HepG2 (cell line): ENCODE measurements around the gene KIF6. TPM values are rescaled to one million over a fixed set of nuclear protein-coding genes. Genes with fewer than 3 reads are reported as not detected.

Source experiments
- ATAC-seq: fragments of 200-7000 bp; cut with Tn5 transposase; 3 replicates; pipeline ENCODE4 v1.9.1; 2020; ENCODE audit warnings: mild to moderate bottlenecking, moderate library complexity
- BruUV-seq: library from RNA; stranded (reverse); fragments of 400-500 nt; replicated peaks from 2 replicates; lab custom pipeline; 2021; lab: Mats Ljungman, UMichigan
- CTCF ChIA-PET: fragments of 300-600 bp; formaldehyde crosslinking; extraction: SDS; loops from one replicate; lab custom pipeline; 2021; ENCODE audit warnings: low total read pairs, inconsistent platforms, low intra/inter-chr PET ratio; lab: Yijun Ruan, JAX
- POLR2A ChIA-PET: fragments of 350-600 bp; sonication (Branson Sonifier 250); formaldehyde crosslinking; loops from one replicate; lab custom pipeline; 2020; ENCODE audit warnings: antibody characterized with exemption, inconsistent platforms; lab: Yijun Ruan, JAX
- DNase-seq: peaks from one replicate; pipeline ENCODE4 v3.0.0-alpha.2; 2015; ENCODE audit warnings: low spot score
- FAIRE-seq: peaks from 3 replicates; lab custom pipeline; 2011; peaks lifted over from hg19 to GRCh38; lab: Jason Lieb, UNC
- H2AFZ ChIP-seq: one replicate; pipeline ENCODE4 v1.6.1; 2011; ENCODE audit warnings: low read length, inconsistent platforms
- H3K27ac ChIP-seq: fragments of 300-600 bp; 3 replicates; pipeline ENCODE4 v1.8.0; 2011; ENCODE audit warnings: mixed run types, mild to moderate bottlenecking, mixed read lengths, low read length, inconsistent platforms; ENCODE audit not compliant: insufficient read depth; ENCODE audit errors: extremely low read length
- H3K27me3 ChIP-seq, 2 experiments: fragments of 200-600 bp in 1 of 2; 2 replicates in 1 of 2; 3 replicates in 1 of 2; pipeline versions ENCODE4 v1.6.0 to v1.8.0; 2011; ENCODE audit warnings: low read length in 2 of 2, mild to moderate bottlenecking in 2 of 2, moderate library complexity in 2 of 2, inconsistent platforms in 1 of 2; ENCODE audit not compliant: insufficient read depth in 2 of 2, control insufficient read depth in 1 of 2
- H3K36me3 ChIP-seq, 2 experiments: fragments of 200-600 bp in 1 of 2; replicated peaks in 1 of 2; 2 replicates in 1 of 2; 3 replicates in 1 of 2; pipeline versions ENCODE4 v1.5.1 to v1.8.0; 2011; ENCODE audit warnings: low read length in 2 of 2, inconsistent platforms in 1 of 2; ENCODE audit not compliant: insufficient read depth in 2 of 2, control insufficient read depth in 1 of 2
- H3K4me1 ChIP-seq: 2 replicates; pipeline ENCODE4 v1.5.1; 2012; ENCODE audit warnings: low read length, inconsistent platforms; ENCODE audit not compliant: insufficient read depth
- H3K4me2 ChIP-seq: 2 replicates; pipeline ENCODE4 v1.6.0; 2011; ENCODE audit warnings: low read depth, low read length, inconsistent platforms
- H3K4me3 ChIP-seq, 3 experiments: fragments of 200-600 bp in 1 of 3; sonication (generic), shearing (Covaris generic) in 1 of 3; replicated peaks in 1 of 3; 2 replicates each; pipeline ENCODE4 v1.5.1; 2011 to 2016; ENCODE audit warnings: low read length in 3 of 3, inconsistent platforms in 2 of 3, low read depth in 2 of 3, mild to moderate bottlenecking in 2 of 3, control low read depth in 1 of 3, mixed read lengths in 1 of 3; ENCODE audit not compliant: insufficient read depth in 1 of 3
- H3K79me2 ChIP-seq: one replicate; pipeline ENCODE4 v1.6.1; 2011; ENCODE audit warnings: low read length, inconsistent platforms; ENCODE audit not compliant: insufficient read depth
- H3K9ac ChIP-seq: 2 replicates; pipeline ENCODE4 v1.6.0; 2011; ENCODE audit warnings: mild to moderate bottlenecking, low read depth, low read length, inconsistent platforms; ENCODE audit not compliant: insufficient read depth
- H3K9me3 ChIP-seq: 2 replicates; pipeline ENCODE4 v1.5.1; 2012; ENCODE audit warnings: mild to moderate bottlenecking, low read length
- H4K20me1 ChIP-seq: 2 replicates; pipeline ENCODE4 v1.6.0; 2011; ENCODE audit warnings: inconsistent platforms, mild to moderate bottlenecking, low read length, moderate library complexity; ENCODE audit not compliant: insufficient read depth
- ATF3 ChIP-seq: sonication (generic); formaldehyde crosslinking; IDR thresholded peaks from 2 replicates; pipeline ENCODE4 v1.4.0; 2020; ENCODE audit warnings: missing genetic modification reagents
- BCL3 ChIP-seq: sonication (generic); formaldehyde crosslinking; IDR thresholded peaks from 2 replicates; pipeline ENCODE4 v1.5.1; 2020; ENCODE audit warnings: mild to moderate bottlenecking, missing genetic modification reagents, moderate library complexity
- BORCS8-MEF2B ChIP-seq: sonication (generic); formaldehyde crosslinking; IDR thresholded peaks from 2 replicates; pipeline ENCODE4 v1.8.0; 2022; ENCODE audit warnings: mild to moderate bottlenecking, missing genetic modification reagents
- CEBPG ChIP-seq: IDR thresholded peaks from 2 replicates; pipeline ENCODE4 v1.6.1; 2016
- CHCHD3 ChIP-seq: sonication (generic); formaldehyde crosslinking; IDR thresholded peaks from 2 replicates; pipeline ENCODE4 v1.8.0; 2022; ENCODE audit warnings: mild to moderate bottlenecking, missing genetic modification reagents, moderate library complexity
- DMTF1 ChIP-seq: sonication (generic); formaldehyde crosslinking; IDR thresholded peaks from 2 replicates; pipeline ENCODE4 v1.4.0; 2020; ENCODE audit warnings: mild to moderate bottlenecking, missing genetic modification reagents
- HMGA1 ChIP-seq: sonication (generic); formaldehyde crosslinking; conservative IDR thresholded peaks from 2 replicates; pipeline ENCODE4 v1.4.0; 2020; ENCODE audit warnings: missing genetic modification reagents
- HOXD1 ChIP-seq: sonication (generic); formaldehyde crosslinking; IDR thresholded peaks from 2 replicates; pipeline ENCODE4 v1.5.0; 2020; ENCODE audit warnings: missing genetic modification reagents
- IRF2 ChIP-seq: IDR thresholded peaks from 2 replicates; pipeline ENCODE4 v1.6.1; 2018; ENCODE audit warnings: missing genetic modification reagents, missing compliant biosample characterization
- KAT8 ChIP-seq: IDR thresholded peaks from 2 replicates; pipeline ENCODE4 v1.6.1; 2016; ENCODE audit warnings: missing genetic modification reagents, missing compliant biosample characterization
- MXD3 ChIP-seq: IDR thresholded peaks from 2 replicates; pipeline ENCODE4 v1.6.1; 2016; ENCODE audit warnings: mild to moderate bottlenecking, missing biosample characterization, missing genetic modification reagents
- PAWR ChIP-seq: sonication (generic); formaldehyde crosslinking; IDR thresholded peaks from 2 replicates; pipeline ENCODE4 v1.4.0; 2020; ENCODE audit warnings: missing genetic modification reagents, mild to moderate bottlenecking, borderline replicate concordance
- SETDB1 ChIP-seq: sonication (generic); formaldehyde crosslinking; IDR thresholded peaks from 2 replicates; pipeline ENCODE4 v1.5.1; 2020; ENCODE audit warnings: missing genetic modification reagents, mild to moderate bottlenecking, borderline replicate concordance
- SRSF4 ChIP-seq: fragments of 200-400 bp; formaldehyde crosslinking; IDR thresholded peaks from one replicate; pipeline ENCODE4 v1.6.1; 2018; ENCODE audit warnings: mild to moderate bottlenecking, low read depth, low read length, moderate library complexity; ENCODE audit not compliant: poor library complexity, severe bottlenecking
- TFE3 ChIP-seq: IDR thresholded peaks from 2 replicates; pipeline ENCODE4 v1.6.1; 2016
- ZBTB34 ChIP-seq: sonication (generic); formaldehyde crosslinking; IDR thresholded peaks from 2 replicates; pipeline ENCODE4 v1.8.0; 2022; ENCODE audit warnings: mild to moderate bottlenecking, missing genetic modification reagents
- ZNF17 ChIP-seq: sonication (generic); formaldehyde crosslinking; IDR thresholded peaks from 2 replicates; pipeline ENCODE4 v1.5.0; 2020; ENCODE audit warnings: mild to moderate bottlenecking, missing genetic modification reagents
- ZNF709 ChIP-seq: sonication (generic); formaldehyde crosslinking; IDR thresholded peaks from 2 replicates; pipeline ENCODE4 v1.5.0; 2020; ENCODE audit warnings: mild to moderate bottlenecking, missing genetic modification reagents
- ZNF740 ChIP-seq: sonication (generic); formaldehyde crosslinking; IDR thresholded peaks from 2 replicates; pipeline ENCODE4 v1.4.0; 2020; ENCODE audit warnings: missing genetic modification reagents
- whole genome bisulfite sequencing: methylation state at CpG from one replicate; pipeline ENCODE4 v1.1.6; 2017; ENCODE audit warnings: low lambda C conversion rate; 5-methylcytosine and 5-hydroxymethylcytosine counted together
- in situ Hi-C: cut with HindIII; loops from 2 replicates; pipeline ENCODE4 v1.10.0; 2017; ENCODE audit warnings: low pct_unique_long_range_greater_than_20kb; ENCODE audit not compliant: extremely low pct_ligation_motif_present
- intact Hi-C: fragments of 100-400 bp; cut with micrococcal nuclease; formaldehyde crosslinking; loops from one replicate; pipeline ENCODE4 v1.10.0; 2022; ENCODE audit not compliant: unreplicated experiment
- polyA plus RNA-seq, 8 experiments: library from polyadenylated mRNA; depleted of rRNA in 3 of 8; stranded (reverse) in 7 of 8; unstranded in 1 of 8; fragments of >200 nt; fragmentation: Illumina TruSeq in 4 of 8; extraction: Trizol in 4 of 8; gene quantifications; 2 replicates each; pipeline versions ENCODE4 v1.2.1 to v1.2.3, GENCODE V29; 2011 to 2016; ENCODE audit warnings: low read depth in 4 of 8, missing spikeins in 1 of 8, mixed read lengths in 1 of 8; ENCODE audit not compliant: insufficient read depth in 1 of 8
- total RNA-seq, 5 experiments: library from RNA; depleted of rRNA; stranded (reverse); fragments of >200 nt; fragmentation: Illumina TruSeq; extraction: Trizol; gene quantifications; 2 replicates each; pipeline ENCODE4 v1.2.3, GENCODE V29; 2016; ENCODE audit warnings: low read depth in 1 of 5

KIF6 gene
- total and polyA plus RNA-seq, 2 of the 13 experiments (the other 11 are each of a cell fraction or from before 2014, with no cell fraction given) = 0.04 to 0.27 TPM

- Histone ChIP-seq H3K9me3 (no peaks in the 10 kb centered on the region), H3K4me3 (no peak overlapping the region), H3K27me3 (no peaks in the 10 kb centered on the region), H3K4me2 (no peak overlapping the region), H2AFZ (no peak overlapping the region), H3K4me1 (no peaks in the 10 kb centered on the region), H4K20me1 (no peaks in the 10 kb centered on the region; the same call in 1 of the 2 replicates), H3K36me3 (no peaks in the 10 kb centered on the region), H3K9ac (no peak overlapping the region), H3K27ac (no peak overlapping the region), H3K79me2 (no peaks in the 10 kb centered on the region)
- TF ChIP-seq IRF2 (CRISPR knock-in tag) = no peak
- TF ChIP-seq CEBPG (CRISPR knock-in tag) = no peak
- no peak for TF ChIP-seq HOXD1 (CRISPR knock-in tag)
- no peak for TF ChIP-seq CHCHD3 (CRISPR knock-in tag)
- TF ChIP-seq BCL3 (CRISPR knock-in tag) = no peak
- no peak for TF ChIP-seq HMGA1 (CRISPR knock-in tag)
- no peak for TF ChIP-seq ZNF740 (CRISPR knock-in tag)
- TF ChIP-seq KAT8 (CRISPR knock-in tag) = no peak
- TF ChIP-seq DMTF1 = no peak
- no peak for TF ChIP-seq ATF3
- no peak for TF ChIP-seq MXD3
- TF ChIP-seq SETDB1 (CRISPR knock-in tag) = no peak
- TF ChIP-seq SRSF4 = no peak
- TF ChIP-seq BORCS8-MEF2B (CRISPR knock-in tag) = no peak
- TF ChIP-seq ZNF709 (CRISPR knock-in tag) = no peak
- TF ChIP-seq PAWR (CRISPR knock-in tag) = no peak
- no peak for TF ChIP-seq TFE3 (CRISPR knock-in tag)
- TF ChIP-seq ZNF17 (CRISPR knock-in tag) = no peak
- no peak for TF ChIP-seq ZBTB34 (CRISPR knock-in tag)
- in situ Hi-C loops (no loop called here), intact Hi-C loops (no loop called here)
- WGBS = 0% methylated on average over 1 of the region's 1 CpG
- POLR2A ChIA-PET = no interaction called here
- no TSS peak for BruUV-seq
- FAIRE-seq (no peak), DNase-seq (no peak), ATAC-seq (no peak)
- CTCF ChIA-PET = no interaction called here
Observed at GRCh38 chr6:39520916-39521315, 204.3 kb downstream of the KIF6 start.
